Cardiac muscle cell (in vitro differentiated cells and primary cell): ENCODE results near the gene CD300E. TPM values are rescaled to one million over a fixed set of nuclear protein-coding genes. Genes with fewer than 3 reads are reported as not detected.
A peak's percentile ranks its signal among the peaks of the same experiment; 100 is the strongest.

ENCODE experiments used
- DNase-seq, 2 donors: peaks; one replicate each; pipeline versions ENCODE4 v3.0.0 to v3.0.0-alpha.2; 2010 to 2017; ENCODE audit warnings: low read depth in 1 of 2, low spot score in 1 of 2
- H3K27ac ChIP-seq: fragments of 200-600 bp; sonication (generic); 2 replicates; pipeline ENCODE4 v1.5.1; 2016
- H3K27me3 ChIP-seq: fragments of 200-600 bp; sonication (generic); 2 replicates; pipeline ENCODE4 v1.6.0; 2016; ENCODE audit warnings: control low read depth
- H3K36me3 ChIP-seq: fragments of 200-600 bp; sonication (generic); 2 replicates; pipeline ENCODE4 v1.5.1; 2016; ENCODE audit warnings: control low read depth
- H3K4me1 ChIP-seq: fragments of 200-600 bp; sonication (generic); 2 replicates; pipeline ENCODE4 v1.8.1; 2017; ENCODE audit warnings: low read depth, mild to moderate bottlenecking, mixed run types
- H3K4me3 ChIP-seq: fragments of 200-600 bp; sonication (generic); 2 replicates; pipeline ENCODE4 v1.5.1; 2016; ENCODE audit warnings: mild to moderate bottlenecking
- H3K9me3 ChIP-seq: fragments of 200-600 bp; sonication (generic); 2 replicates; pipeline ENCODE4 v1.5.1; 2017; ENCODE audit warnings: low read depth, mild to moderate bottlenecking, control low read depth
- CTCF ChIP-seq: IDR thresholded peaks from 2 replicates; pipeline ENCODE4 v1.5.1; 2012; ENCODE audit warnings: low read depth, mild to moderate bottlenecking, low read length
- polyA plus RNA-seq: library from polyadenylated mRNA; unstranded; fragments of >200 nt; fragmentation: Nextera tagmentation; extraction: Ambion mirVana; gene quantifications from 2 replicates; pipeline ENCODE4 v1.2.1, GENCODE V29; 2016
- total RNA-seq: library from RNA; depleted of rRNA; stranded (reverse); fragments of >200 nt; gene quantifications from 2 replicates; pipeline ENCODE4 v1.2.3, GENCODE V29; 2016

The CD300E gene
- total and polyA plus RNA-seq, 2 experiments from 2014 or later: not detected

- peak in 1 of 2 donors; percentile 99 for DNase-seq
These were observed 54.2 kb downstream of the CD300E start for GRCh38 chr17:74569020-74570003.

GRCh38 chr17:74568106-74568873 lies 55.2 kb downstream of the CD300E start:
- Histone ChIP-seq H3K4me1 (no peaks in the 10 kb centered on the region), H3K4me3 (no peak overlapping the region), H3K36me3 (no peaks in the 10 kb centered on the region), H3K9me3 (no peaks in the 10 kb centered on the region), H3K27me3 (no peaks in the 10 kb centered on the region), H3K27ac (no peak overlapping the region)
- DNase-seq: peak in 1 of 2 donors; percentile 73
- TF ChIP-seq CTCF: no peak

More at GRCh38 chr17:74569020-74570003, 54.2 kb downstream of the CD300E start:
- no peak overlapping the region for H3K4me3 ChIP-seq
- H3K27me3 ChIP-seq: no peaks in the 10 kb centered on the region
- H3K9me3 ChIP-seq: no peaks in the 10 kb centered on the region
- H3K27ac ChIP-seq: no peak overlapping the region
- no peaks in the 10 kb centered on the region for H3K36me3 ChIP-seq
- H3K4me1 ChIP-seq: no peaks in the 10 kb centered on the region
- no peak for TF ChIP-seq CTCF

- Histone ChIP-seq H3K9me3 (no peaks in the 10 kb centered on the region), H3K4me1 (no peaks in the 10 kb centered on the region), H3K27me3 (no peaks in the 10 kb centered on the region), H3K4me3 (no peak within 1 kb of the TSS), H3K27ac (no peak within 1 kb of the TSS), H3K36me3 (no peaks in the 10 kb centered on the region)
- peak in 1 of 2 donors; percentile 13 for DNase-seq
- no peak for TF ChIP-seq CTCF
These were observed 56.1 kb downstream of the CD300E start, which contains the start of gene CD300H for GRCh38 chr17:74567397-74567796. Gene CD300H (minus strand): TSS chr17:74567509.

- no peaks in the 10 kb centered on the region for H3K4me1 ChIP-seq
- H3K27me3 ChIP-seq: no peaks in the 10 kb centered on the region
- peak; percentile 76 for TF ChIP-seq CTCF
- no peak overlapping the region for H3K4me3 ChIP-seq
- H3K27ac ChIP-seq: no peak overlapping the region
- DNase-seq: peak; percentile 61 to 67
- H3K36me3 ChIP-seq: no peaks in the 10 kb centered on the region
- no peaks in the 10 kb centered on the region for H3K9me3 ChIP-seq
These were observed 57.3 kb downstream of the CD300E start for GRCh38 chr17:74566132-74566753.

- Histone ChIP-seq H3K27me3 (no peaks in the 10 kb centered on the region), H3K4me1 (no peaks in the 10 kb centered on the region), H3K9me3 (no peaks in the 10 kb centered on the region), H3K4me3 (no peak overlapping the region), H3K36me3 (no peaks in the 10 kb centered on the region), H3K27ac (no peak overlapping the region)
- DNase-seq: no peak
- no peak for TF ChIP-seq CTCF
These were observed 58.4 kb downstream of the CD300E start for GRCh38 chr17:74565126-74565525.
